CD4-positive, alpha-beta T cell treated with Interferon alpha-2 for 1 hour (primary cell): ENCODE measurements around the gene SLC49A4.
"Not testable (repeated sequence)": the region's sequence is repeated elsewhere in the genome, so short reads cannot be mapped to it uniquely, and the experiment has no call there.

Experiments used
- DNase-seq, 2 donors: peaks; one replicate each; pipeline ENCODE4 v3.0.0-alpha.2; 2020 to 2022

SLC49A4 gene, protein sequence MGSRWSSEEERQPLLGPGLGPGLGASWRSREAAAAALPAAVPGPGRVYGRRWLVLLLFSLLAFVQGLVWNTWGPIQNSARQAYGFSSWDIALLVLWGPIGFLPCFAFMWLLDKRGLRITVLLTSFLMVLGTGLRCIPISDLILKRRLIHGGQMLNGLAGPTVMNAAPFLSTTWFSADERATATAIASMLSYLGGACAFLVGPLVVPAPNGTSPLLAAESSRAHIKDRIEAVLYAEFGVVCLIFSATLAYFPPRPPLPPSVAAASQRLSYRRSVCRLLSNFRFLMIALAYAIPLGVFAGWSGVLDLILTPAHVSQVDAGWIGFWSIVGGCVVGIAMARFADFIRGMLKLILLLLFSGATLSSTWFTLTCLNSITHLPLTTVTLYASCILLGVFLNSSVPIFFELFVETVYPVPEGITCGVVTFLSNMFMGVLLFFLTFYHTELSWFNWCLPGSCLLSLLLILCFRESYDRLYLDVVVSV

DNA sequence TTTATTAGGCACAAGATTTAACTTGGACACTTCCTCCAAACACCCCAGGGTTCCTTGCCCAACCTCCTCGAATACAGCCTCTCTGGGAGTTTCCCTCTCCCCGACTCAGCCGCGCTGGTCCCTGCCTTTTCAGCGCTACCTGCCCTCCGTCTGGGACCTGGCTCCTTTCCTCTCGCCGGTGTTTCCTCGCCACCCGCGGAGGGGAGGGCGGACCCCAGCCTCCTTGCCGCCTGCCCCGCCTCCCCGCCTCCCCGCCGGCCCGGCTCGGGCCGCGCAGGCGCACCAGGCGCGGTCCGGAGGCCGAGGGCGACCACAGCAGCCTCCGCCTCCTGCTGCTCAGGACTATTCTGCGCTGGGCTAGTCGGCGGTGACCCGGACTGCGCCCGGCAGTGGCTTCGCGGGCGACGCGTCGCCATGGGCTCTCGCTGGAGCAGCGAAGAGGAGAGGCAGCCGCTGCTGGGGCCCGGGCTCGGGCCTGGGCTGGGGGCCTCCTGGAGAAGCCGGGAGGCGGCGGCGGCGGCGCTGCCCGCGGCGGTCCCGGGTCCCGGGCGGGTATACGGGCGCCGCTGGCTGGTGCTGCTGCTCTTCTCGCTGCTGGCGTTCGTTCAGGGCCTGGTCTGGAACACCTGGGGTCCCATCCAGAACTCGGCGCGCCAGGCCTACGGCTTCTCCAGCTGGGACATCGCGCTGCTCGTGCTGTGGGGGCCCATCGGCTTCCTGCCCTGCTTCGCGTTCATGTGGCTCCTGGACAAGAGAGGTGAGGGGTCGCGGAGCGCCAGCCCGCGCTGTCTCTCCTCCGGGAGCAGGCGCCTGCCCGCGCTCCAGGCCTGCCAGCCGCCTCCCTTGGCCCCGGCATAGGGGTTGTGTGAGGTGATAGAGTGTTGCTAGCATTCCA is at the start of gene SLC49A4:
Gene SLC49A4 (plus strand): TSS at position 291 of the 895 bp plus-strand sequence. CDS start 124 bp downstream, at position 415.
- DNase-seq, result peak; percentile 80 to 81

DNA sequence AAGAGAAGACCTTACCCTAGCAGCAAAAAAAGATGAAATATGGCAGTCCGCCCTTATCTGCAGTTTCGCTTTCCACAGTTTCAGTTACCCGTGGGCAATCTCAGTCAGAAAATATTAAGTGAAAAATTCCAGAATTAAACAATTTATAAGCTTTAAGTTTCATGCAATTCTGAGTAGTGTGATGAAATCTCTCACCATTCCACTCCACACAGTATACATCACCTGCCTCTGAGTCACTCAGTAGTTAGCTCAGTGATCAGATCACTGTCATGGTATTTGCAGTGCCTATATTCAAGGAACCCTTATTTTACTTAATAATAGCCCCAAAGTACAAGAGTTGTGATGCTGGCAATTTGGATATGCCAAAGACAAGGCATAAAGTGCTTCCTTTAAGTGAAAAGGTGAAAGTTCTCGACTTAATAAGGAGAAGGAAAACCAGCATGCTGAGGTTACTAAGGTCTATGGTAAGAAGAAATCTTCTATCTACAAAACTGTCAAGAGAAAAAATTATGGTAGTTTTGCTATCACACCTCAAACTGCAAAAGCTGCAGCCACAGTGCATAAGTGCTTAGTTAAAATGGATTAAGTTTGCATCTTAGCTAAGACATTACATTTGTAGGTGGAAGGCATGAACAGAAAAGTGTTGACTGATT is 49.4 kb upstream of the SLC49A4 start:
- DNase-seq, result no peak

DNA sequence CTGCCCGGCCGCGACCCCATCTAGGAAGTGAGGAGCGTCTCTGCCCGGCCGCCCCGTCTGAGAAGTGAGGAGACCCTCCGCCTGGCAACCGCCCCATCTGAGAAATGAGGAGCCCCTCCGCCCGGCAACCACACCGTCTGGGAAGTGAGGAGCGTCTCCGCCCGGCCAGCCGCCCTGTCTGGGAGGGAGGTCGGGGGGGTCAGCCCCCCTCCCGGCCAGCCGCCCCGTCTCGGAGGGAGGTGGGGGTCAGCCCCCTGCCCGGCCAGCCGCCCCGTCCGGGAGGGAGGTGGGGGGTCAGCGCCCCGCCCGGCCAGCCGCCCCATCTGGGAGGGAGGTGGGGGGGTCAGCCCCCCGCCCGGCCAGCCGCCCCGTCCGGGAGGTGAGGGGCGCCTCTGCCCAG is 47.6 kb upstream of the SLC49A4 start:
- DNase-seq, result not testable (repeated sequence)

DNA sequence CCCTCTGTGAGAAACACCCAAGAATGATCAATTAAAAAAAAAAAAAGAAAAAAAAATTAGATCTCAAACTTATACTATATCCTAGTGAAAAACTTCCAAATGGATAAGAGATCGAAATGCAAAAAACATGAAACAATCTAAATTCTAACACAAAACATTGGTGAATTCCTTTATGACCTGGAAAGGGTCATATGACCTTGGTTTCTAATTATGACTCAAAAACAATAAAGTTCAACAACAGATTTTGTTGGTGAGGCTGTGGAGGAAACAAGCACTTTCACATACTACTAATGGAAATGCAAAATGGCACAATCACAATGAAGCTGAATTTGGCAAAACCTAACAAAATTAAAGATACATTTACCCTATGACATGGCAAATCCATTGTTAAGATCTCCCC is 46.5 kb upstream of the SLC49A4 start:
- no peak for DNase-seq

DNA sequence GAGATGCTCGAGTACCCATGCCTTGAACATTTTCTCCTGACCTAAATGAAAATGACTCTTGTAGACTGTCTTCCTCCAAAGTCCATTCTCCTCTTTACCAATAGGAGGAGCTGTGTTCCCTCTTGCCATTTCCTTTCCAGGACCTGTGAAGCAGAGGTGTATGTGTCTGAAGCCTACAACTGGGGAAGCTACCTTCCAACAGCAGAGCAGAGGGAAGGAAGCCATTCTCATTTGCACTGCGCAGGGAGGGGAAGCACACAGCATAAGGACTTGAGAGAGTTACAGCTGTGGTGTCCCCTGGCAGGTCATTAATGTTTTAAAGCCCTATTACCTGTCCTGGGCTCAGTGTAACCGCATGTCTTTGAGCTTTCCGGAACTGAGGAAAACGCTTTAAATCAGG is 39.9 kb upstream of the SLC49A4 start:
- peak; percentile 30 to 61 for DNase-seq

DNA sequence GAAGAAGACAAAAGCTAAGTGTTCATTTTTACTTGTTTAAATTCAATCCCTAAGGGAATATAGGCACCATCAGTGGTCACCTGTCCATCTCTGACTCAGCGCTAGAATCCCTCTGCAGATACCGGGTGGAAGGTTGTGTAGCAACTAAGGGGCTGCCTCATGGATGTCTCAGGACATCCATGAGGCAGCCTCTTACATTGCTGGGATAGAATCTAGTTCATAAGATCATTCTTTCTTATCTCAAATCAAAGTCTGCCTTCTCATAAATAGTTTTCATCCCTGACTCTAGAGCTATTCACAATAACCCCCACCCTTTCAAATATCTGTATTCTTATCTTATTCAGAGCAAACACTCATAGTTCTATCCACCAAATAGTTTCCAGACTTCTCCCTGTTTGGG is 39.4 kb upstream of the SLC49A4 start:
- no peak for DNase-seq

DNA sequence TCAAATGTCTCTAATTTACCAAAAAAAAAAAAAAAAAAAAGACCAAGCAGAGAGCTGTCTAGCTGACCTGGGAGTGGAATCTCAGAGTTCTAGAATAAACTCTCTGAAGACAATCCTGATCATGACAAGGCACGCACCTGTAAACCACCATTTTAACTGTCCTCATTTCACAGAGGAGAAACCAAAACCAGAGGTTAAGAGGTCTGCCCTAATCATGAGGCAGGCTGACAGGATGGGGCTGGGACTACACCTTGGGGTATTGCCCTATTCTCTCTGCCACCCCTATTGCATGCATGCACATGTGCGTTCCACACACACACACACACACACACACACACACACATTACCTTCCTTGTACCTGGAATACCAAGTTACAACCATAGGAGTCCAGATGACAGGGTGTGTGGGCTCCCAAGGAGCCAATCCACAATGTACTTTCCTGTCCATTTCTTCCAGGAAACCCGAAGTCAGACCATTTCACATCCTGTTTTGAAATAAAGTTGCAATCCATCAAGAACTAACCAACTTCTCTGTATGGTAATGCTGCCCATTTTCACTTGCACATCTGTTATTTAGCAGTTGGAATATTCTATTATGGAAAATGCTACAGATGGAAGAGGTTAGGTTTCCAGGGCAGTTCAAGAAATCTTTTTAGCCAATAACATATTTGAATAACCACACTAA is 35.9 kb upstream of the SLC49A4 start:
- DNase-seq, result no peak

DNA sequence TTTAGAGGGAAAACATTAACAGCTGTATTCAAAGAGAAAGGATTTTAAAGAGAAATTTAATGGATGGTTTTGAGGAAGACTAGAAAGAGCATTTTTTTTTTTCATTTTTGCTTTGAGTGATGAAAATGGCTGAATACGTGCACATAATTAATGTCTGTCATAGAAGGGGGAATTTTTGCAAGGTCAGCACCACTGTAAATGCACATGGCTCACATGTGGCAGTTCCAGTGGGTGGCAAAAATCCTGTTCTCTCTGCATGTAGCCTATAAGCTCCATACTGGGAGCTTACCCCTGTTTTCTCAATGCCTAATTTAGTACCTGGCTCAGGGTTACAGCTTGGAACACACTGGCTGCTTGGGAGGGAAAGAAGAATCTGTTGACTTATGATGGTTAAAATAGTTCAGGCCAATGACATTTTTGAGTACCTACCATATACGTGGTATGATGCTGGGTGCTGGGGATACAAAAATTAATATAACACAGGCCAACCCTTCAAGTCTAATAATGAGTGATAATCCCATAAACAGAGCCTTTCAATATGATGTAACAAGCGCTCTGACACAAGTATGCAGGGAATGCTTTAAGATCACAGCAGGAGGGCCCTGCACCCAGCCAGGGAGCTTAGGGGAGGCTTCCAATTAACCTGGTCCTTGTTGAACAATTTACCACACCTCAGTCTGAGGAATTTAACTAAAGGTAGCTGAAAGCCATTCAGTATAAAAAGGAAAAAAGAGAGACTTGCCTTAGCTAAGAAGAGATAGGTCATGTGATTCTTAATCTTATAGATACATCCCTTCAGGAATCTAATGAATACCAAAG is 34.2 kb upstream of the SLC49A4 start:
- no peak for DNase-seq

DNA sequence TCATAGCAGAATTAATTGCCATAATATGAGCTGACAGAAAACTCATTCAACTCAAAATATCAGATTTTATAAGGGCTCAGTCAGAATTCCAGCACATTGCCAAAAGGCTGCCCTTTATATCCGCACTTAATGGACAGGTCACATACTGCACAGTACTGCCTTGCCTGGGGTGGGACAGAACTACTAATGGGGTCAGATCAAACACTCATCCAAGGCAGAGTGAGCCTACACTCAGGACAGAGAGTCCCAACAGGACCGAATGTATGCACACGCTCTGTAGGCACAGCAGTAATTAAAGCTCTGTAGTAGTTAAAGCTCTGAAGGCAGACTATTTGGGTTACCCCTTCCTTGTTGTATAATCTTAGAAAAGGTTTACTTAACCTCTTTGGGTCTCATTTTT is 28.4 kb upstream of the SLC49A4 start:
- no peak for DNase-seq

DNA sequence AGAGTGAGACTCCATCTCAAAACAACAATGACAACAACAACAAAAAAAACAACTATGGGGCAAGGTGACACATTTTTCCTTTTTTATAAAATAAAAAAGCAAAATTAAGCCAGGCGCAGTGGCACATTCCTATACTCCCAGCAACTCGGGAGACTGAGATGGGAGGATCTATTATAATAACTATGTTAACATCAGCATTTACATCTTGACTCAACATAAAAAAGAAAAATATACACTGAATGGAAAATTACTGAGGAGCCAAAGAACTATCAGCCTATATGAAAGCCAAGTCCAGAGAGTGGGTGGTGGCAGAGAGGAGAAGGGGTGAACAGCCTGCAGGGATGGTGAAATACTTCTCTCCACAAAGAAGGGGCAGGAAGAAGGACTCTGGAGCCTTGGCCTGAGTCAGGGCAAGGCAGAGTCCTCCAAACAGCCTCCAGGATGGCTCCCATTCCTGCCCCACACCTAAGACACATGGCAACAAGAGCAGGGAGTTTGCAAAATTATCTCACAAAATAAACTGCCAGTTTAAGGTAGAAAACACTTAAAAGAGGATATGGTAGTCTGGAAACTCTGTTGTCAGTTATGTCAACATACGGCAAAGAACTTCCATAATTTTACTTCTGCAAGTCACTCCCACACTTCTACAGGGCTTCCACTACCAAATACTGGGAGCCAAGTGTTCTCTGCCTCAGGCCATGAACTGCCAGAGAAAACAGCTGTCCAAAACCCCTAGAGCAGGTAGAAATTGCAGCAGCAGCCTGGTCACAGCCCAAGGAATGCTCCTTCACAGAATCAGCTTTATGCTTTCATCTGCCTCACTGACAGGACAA is 27.1 kb upstream of the SLC49A4 start:
- no peak for DNase-seq

DNA sequence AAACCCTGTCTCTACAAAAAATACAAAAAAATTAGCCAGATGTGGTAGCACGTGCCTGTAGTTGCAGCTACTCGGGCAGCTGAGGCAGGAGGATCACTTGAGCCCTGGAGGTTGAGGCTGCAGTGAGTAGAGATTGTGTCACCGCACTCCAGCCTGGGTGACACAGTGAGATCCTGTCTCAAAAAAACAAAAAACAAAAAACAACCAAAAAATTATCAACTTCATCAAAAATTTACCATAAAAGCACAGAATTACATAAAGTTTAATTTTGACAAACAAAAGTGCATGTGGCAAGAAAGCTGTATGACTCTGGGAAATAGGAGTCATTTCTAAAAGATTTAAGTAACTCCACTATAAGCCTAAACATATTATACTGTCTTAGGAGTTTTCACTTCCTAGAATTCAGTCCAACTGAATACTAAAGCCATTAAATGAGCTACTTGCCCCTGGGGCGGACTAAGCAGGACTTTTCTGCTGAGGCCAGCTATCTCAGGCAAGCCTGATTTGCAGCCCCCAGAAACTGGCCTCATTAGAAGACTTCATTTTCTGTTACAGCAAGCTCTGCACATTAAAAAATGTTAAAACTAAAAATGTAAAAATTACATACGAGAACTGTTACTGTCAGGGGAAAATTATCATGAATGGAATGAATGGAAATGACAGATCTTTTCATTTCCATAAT is 24.2 kb upstream of the SLC49A4 start:
- no peak for DNase-seq

DNA sequence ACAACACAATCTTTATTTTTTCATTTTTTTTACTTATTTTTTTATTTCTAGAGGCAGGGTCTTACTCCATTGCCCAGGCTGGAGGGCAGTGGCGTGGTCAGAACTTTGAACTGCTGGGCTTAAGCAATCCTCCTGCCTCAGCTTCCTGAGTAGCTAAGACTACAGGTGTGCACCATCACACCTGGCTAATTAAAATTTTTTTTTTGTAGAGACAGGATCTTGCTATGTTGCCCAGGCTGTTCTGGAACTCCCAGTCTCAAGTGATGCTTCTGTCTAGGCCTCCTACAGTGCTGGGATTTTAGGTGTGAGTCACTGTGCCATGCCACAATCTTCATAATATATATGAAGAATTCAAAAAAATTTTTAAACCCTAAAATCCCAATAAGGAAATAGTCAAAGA is 22.0 kb upstream of the SLC49A4 start:
- DNase-seq, result no peak

DNA sequence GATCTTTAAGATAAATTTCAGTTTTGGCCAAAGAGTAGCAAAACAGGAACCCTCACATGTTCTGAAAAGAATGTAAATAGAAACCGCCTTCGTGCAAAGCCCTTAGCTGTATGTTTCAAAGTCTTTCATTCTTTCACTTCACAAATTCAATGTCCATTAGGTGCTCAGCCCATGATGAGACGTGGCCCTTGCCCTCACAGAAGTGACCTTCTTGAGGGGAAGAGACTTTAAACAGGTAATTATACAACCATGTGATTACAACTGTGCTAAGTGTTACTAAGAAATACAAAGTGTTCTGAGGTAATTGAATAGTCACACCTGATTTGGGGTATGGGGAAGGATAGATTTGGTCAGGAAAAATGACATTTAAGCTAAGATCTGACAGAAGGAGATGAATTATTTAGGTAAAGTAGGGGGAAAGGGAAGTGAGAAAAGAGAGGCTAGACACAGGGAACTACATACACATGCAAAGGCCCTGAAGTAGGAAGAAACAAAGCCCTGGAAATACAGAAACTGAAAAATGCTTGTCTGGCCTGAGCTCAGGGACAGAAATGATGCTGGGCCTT is 20.8 kb upstream of the SLC49A4 start:
- DNase-seq, result no peak

DNA sequence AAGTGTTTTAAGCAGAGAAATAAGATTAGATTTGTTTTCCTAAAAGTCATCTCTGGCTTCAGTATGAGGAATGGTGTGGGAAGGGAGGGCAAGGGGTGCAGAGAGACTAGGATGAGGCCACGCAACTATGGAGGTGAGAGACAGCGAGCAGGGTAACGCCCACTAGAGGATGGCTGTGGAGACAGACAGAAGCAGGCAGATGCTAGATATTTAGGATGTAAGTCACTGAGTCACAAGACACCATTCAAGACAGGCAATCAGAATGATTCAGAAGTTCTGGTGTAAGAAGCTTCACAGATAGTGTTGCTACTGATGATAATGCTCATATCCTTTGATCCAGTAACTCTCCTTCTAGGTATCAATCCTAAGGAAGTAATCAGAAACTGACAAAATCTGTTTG is 20.3 kb upstream of the SLC49A4 start:
- no peak for DNase-seq

DNA sequence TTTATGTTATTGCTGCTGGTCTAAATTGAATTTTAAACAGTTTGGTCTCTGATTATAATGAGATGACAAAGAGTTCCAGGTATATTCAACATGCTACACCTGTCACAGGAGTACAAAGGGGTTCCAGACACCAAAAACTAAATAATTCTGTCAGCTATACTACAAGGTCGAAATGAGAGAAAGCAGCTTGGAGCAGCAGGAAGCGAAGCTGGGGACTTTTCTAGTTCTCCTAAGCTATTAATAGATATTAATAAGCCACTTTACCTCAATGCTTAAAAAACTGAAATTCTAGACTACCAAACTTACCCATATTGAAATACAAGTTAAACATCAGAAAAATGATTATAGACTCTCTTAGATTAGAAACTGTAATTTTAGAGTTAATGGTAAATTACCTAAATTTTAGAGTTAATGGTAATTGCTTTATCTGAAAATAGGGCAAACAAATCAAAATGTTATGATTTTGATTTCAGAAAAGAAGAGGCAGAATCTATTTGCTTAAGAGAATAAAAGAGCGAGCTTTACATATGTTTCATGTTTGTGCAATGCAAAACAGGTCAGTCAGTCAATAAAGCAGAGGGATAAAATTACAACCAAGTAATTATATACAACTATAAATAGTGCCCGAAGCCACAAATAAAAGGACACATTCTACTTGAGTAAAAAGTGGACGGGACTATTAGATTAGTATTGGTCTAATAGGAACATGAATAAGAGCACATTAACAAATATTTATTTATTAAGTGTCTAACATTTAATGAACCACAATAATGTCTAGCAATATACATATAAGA is 18.0 kb upstream of the SLC49A4 start:
- DNase-seq, result no peak

DNA sequence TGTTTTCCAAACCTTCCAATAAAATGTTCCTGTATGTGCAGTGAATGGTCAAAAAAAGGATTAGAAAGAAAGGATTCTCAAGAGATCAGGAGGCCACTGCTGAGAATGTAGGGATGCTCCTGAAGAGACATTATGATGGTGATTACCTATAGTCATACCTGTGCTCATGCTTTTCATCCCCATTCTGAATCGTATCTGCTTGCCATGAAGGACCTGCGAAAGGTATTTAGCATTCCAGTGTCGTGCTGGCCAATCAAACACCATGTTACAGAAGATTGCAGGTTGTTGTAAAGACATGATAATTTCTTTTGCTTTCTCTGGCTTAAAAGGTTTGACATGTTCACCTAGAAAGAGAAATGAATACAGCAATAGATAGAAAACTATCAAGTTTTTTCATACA is 17.3 kb upstream of the SLC49A4 start:
- no peak for DNase-seq

DNA sequence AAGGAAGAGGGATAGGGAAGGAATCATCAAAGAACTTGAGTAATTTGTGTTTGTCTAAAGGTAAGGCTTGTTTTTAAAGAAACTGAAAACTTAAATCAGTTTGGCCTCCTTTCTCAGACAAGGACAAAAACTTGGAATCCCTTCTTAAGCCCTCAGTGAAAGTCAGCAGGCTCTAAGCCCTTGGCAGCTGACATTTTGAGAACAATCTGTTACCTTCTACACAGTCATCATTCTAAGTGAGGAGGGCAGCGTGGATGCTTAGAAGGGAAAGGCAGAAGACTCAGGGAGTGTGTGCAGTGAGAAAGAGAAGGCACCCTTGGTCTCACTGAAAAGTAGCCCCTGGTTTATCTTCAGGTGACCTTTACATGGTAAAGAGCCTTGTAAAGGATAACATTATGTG is 12.1 kb upstream of the SLC49A4 start:
- DNase-seq, result no peak

DNA sequence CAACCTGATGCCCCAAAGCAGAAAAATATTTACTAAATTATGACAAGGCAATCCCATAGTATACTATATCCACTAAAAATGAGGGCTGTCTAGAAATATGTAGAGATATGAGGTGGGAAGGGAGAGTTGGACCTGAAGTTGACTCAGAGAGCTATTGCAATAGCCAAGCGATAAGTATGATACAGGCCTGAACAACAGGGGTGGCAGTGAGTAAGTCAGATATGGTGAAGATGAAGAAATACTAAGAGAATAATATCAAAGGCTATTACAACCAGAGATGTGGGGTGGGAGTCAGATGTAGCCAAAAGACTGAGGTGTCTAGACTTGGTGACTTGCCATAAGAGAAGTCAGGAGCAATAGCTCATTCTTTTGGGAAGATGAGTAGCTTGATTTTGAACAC is 10.4 kb upstream of the SLC49A4 start:
- DNase-seq, result no peak

DNA sequence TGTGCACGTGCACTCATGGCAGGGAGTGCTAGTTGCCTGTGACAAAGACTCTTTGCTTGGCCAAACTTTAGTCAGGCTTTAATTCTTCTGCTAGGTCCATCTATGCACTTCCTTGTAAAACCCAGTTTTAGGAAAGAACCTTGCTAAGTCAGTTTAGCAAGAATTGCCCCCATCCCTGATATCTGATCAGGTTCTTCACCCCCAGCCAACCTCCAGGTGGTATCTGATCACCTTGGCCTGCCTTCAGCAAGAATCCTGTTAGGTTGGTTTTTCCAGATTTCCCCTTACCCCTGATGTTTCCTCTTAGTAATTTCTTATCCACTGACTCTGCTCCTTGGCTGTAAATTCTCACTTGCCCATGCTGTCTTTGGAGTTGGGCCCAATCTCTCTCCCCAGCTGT is 9.6 kb upstream of the SLC49A4 start:
- no peak for DNase-seq
